ENCODE measurements around the gene MYO7B. TPM values are rescaled to one million over a fixed set of nuclear protein-coding genes. Genes with fewer than 3 reads are reported as not detected.

MYO7B gene
- total and polyA plus RNA-seq, 4 donors, result 1.8 to 20.0 (median 7.4) TPM

- H3K36me3 ChIP-seq (ENCODE audit: control insufficient read depth, insufficient read depth, low read length), result no peaks in the 10 kb centered on the region
- no peak for DNase-seq (ENCODE audit: low read depth in 4 of 6, low spot score in 6 of 6)
- no peaks in the 10 kb centered on the region for H3K27me3 ChIP-seq (ENCODE audit: control insufficient read depth, insufficient read depth, low read length)
- no peak overlapping the region for H3K4me3 ChIP-seq (ENCODE audit: low read depth, low read length)
- peaks cover 3% of the 10 kb centered on the region for H3K4me1 ChIP-seq (ENCODE audit: control insufficient read depth, insufficient read depth, low read length)
- H3K27ac ChIP-seq (ENCODE audit: low read depth, low read length), result no peak overlapping the region
- WGBS (ENCODE audit: insufficient coverage), result no CpG with 5 or more reads among the region's 3 CpGs
- H3K9me3 ChIP-seq (ENCODE audit: control insufficient read depth, insufficient read depth, low read length), result no peaks in the 10 kb centered on the region
These were observed 63.2 kb downstream of the MYO7B start for GRCh38 chr2:127598711-127599110.

GRCh38 chr2:127599211-127599610 is 63.7 kb downstream of the MYO7B start:
- no peak for DNase-seq (ENCODE audit: low read depth in 4 of 6, low spot score in 6 of 6)
- WGBS (ENCODE audit: insufficient coverage), result no CpG with 5 or more reads among the region's 3 CpGs
- H3K4me3 ChIP-seq (ENCODE audit: low read depth, low read length), result no peak overlapping the region
- no peak overlapping the region for H3K27ac ChIP-seq (ENCODE audit: low read depth, low read length)
- no peaks in the 10 kb centered on the region for H3K4me1 ChIP-seq (ENCODE audit: control insufficient read depth, insufficient read depth, low read length)
- H3K9me3 ChIP-seq (ENCODE audit: control insufficient read depth, insufficient read depth, low read length), result no peaks in the 10 kb centered on the region
- no peaks in the 10 kb centered on the region for H3K36me3 ChIP-seq (ENCODE audit: control insufficient read depth, insufficient read depth, low read length)
- no peaks in the 10 kb centered on the region for H3K27me3 ChIP-seq (ENCODE audit: control insufficient read depth, insufficient read depth, low read length)

- Histone ChIP-seq H3K9me3 (ENCODE audit: control insufficient read depth, insufficient read depth, low read length) (no peaks in the 10 kb centered on the region), H3K4me1 (ENCODE audit: control insufficient read depth, insufficient read depth, low read length) (no peaks in the 10 kb centered on the region), H3K27me3 (ENCODE audit: control insufficient read depth, insufficient read depth, low read length) (no peaks in the 10 kb centered on the region), H3K27ac (ENCODE audit: low read depth, low read length) (no peak overlapping the region), H3K4me3 (ENCODE audit: low read depth, low read length) (no peak overlapping the region), H3K36me3 (ENCODE audit: control insufficient read depth, insufficient read depth, low read length) (peaks cover 10% of the 10 kb centered on the region)
- 71% methylated on average over 6 of the region's 8 CpGs for WGBS (ENCODE audit: insufficient coverage)
- DNase-seq (ENCODE audit: low read depth in 4 of 6, low spot score in 6 of 6), result no peak
These were observed 69.5 kb downstream of the MYO7B start for GRCh38 chr2:127604986-127605385.

- Histone ChIP-seq H3K9me3 (ENCODE audit: control insufficient read depth, insufficient read depth, low read length) (no peaks in the 10 kb centered on the region), H3K4me1 (ENCODE audit: control insufficient read depth, insufficient read depth, low read length) (no peaks in the 10 kb centered on the region), H3K27ac (ENCODE audit: low read depth, low read length) (no peak overlapping the region), H3K4me3 (ENCODE audit: low read depth, low read length) (no peak overlapping the region), H3K27me3 (ENCODE audit: control insufficient read depth, insufficient read depth, low read length) (no peaks in the 10 kb centered on the region), H3K36me3 (ENCODE audit: control insufficient read depth, insufficient read depth, low read length) (peaks cover 10% of the 10 kb centered on the region)
- DNase-seq (ENCODE audit: low read depth in 4 of 6, low spot score in 6 of 6), result no peak
- WGBS (ENCODE audit: insufficient coverage), result 86% methylated on average over 6 of the region's 7 CpGs
These were observed 70.3 kb downstream of the MYO7B start for GRCh38 chr2:127605691-127606263.

GRCh38 chr2:127606625-127607398 is 71.3 kb downstream of the MYO7B start:
- DNase-seq (ENCODE audit: low read depth in 4 of 6, low spot score in 6 of 6), result no peak
- Histone ChIP-seq H3K4me3 (ENCODE audit: low read depth, low read length) (no peak overlapping the region), H3K36me3 (ENCODE audit: control insufficient read depth, insufficient read depth, low read length) (peaks cover 10% of the 10 kb centered on the region), H3K27ac (ENCODE audit: low read depth, low read length) (no peak overlapping the region), H3K9me3 (ENCODE audit: control insufficient read depth, insufficient read depth, low read length) (peaks cover 1% of the 10 kb centered on the region), H3K4me1 (ENCODE audit: control insufficient read depth, insufficient read depth, low read length) (no peaks in the 10 kb centered on the region), H3K27me3 (ENCODE audit: control insufficient read depth, insufficient read depth, low read length) (no peaks in the 10 kb centered on the region)
- WGBS (ENCODE audit: insufficient coverage), result 83% methylated on average over 16 of the region's 17 CpGs

- H3K9me3 ChIP-seq (ENCODE audit: control insufficient read depth, insufficient read depth, low read length), result peaks cover 1% of the 10 kb centered on the region
- DNase-seq (ENCODE audit: low read depth in 4 of 6, low spot score in 6 of 6), result no peak
- no peak overlapping the region for H3K27ac ChIP-seq (ENCODE audit: low read depth, low read length)
- H3K27me3 ChIP-seq (ENCODE audit: control insufficient read depth, insufficient read depth, low read length), result no peaks in the 10 kb centered on the region
- peaks cover 10% of the 10 kb centered on the region for H3K36me3 ChIP-seq (ENCODE audit: control insufficient read depth, insufficient read depth, low read length)
- no peaks in the 10 kb centered on the region for H3K4me1 ChIP-seq (ENCODE audit: control insufficient read depth, insufficient read depth, low read length)
- WGBS (ENCODE audit: insufficient coverage), result 90% methylated on average over 9 of the region's 9 CpGs
- H3K4me3 ChIP-seq (ENCODE audit: low read depth, low read length), result no peak overlapping the region
These were observed 72.0 kb downstream of the MYO7B start for GRCh38 chr2:127607399-127607908.

GRCh38 chr2:127608061-127609030 is 72.9 kb downstream of the MYO7B start:
- DNase-seq (ENCODE audit: low read depth in 4 of 6, low spot score in 6 of 6), result no peak
- Histone ChIP-seq H3K4me3 (ENCODE audit: low read depth, low read length) (no peak overlapping the region), H3K27ac (ENCODE audit: low read depth, low read length) (no peak overlapping the region), H3K9me3 (ENCODE audit: control insufficient read depth, insufficient read depth, low read length) (peaks cover 1% of the 10 kb centered on the region), H3K4me1 (ENCODE audit: control insufficient read depth, insufficient read depth, low read length) (no peaks in the 10 kb centered on the region), H3K27me3 (ENCODE audit: control insufficient read depth, insufficient read depth, low read length) (no peaks in the 10 kb centered on the region), H3K36me3 (ENCODE audit: control insufficient read depth, insufficient read depth, low read length) (peaks cover 10% of the 10 kb centered on the region)
- 86% methylated on average over 25 of the region's 25 CpGs for WGBS (ENCODE audit: insufficient coverage)

- Histone ChIP-seq H3K4me1 (ENCODE audit: control insufficient read depth, insufficient read depth, low read length) (no peaks in the 10 kb centered on the region), H3K9me3 (ENCODE audit: control insufficient read depth, insufficient read depth, low read length) (peaks cover 6% of the 10 kb centered on the region), H3K36me3 (ENCODE audit: control insufficient read depth, insufficient read depth, low read length) (peaks cover 10% of the 10 kb centered on the region), H3K4me3 (ENCODE audit: low read depth, low read length) (no peak overlapping the region), H3K27me3 (ENCODE audit: control insufficient read depth, insufficient read depth, low read length) (no peaks in the 10 kb centered on the region), H3K27ac (ENCODE audit: low read depth, low read length) (no peak overlapping the region)
- 94% methylated on average over 23 of the region's 24 CpGs for whole genome bisulfite sequencing (ENCODE audit: insufficient coverage)
- no peak for DNase-seq (ENCODE audit: low read depth in 4 of 6, low spot score in 6 of 6)
These were observed 73.7 kb downstream of the MYO7B start for GRCh38 chr2:127609031-127609751.

- Histone ChIP-seq H3K27me3 (ENCODE audit: control insufficient read depth, insufficient read depth, low read length) (no peaks in the 10 kb centered on the region), H3K4me1 (ENCODE audit: control insufficient read depth, insufficient read depth, low read length) (no peaks in the 10 kb centered on the region), H3K9me3 (ENCODE audit: control insufficient read depth, insufficient read depth, low read length) (peaks cover 6% of the 10 kb centered on the region), H3K27ac (ENCODE audit: low read depth, low read length) (no peak overlapping the region), H3K36me3 (ENCODE audit: control insufficient read depth, insufficient read depth, low read length) (peaks cover 10% of the 10 kb centered on the region), H3K4me3 (ENCODE audit: low read depth, low read length) (no peak overlapping the region)
- WGBS (ENCODE audit: insufficient coverage), result 95% methylated on average over 8 of the region's 8 CpGs
- no peak for DNase-seq (ENCODE audit: low read depth in 4 of 6, low spot score in 6 of 6)
These were observed 74.3 kb downstream of the MYO7B start for GRCh38 chr2:127609818-127610217.
